Panc1 (cell line): ENCODE data around the gene ORC6.

Experiments used
- POLR2AphosphoS5 ChIP-seq: IDR thresholded peaks from 2 replicates; pipeline ENCODE4 v1.6.1; 2012; ENCODE audit warnings: mild to moderate bottlenecking, low read depth, low read length, moderate library complexity
- SIN3A ChIP-seq: IDR thresholded peaks from 2 replicates; pipeline ENCODE4 v1.6.1; 2012; ENCODE audit warnings: low read depth, mild to moderate bottlenecking, low read length, moderate library complexity, borderline replicate concordance; ENCODE audit not compliant: insufficient read depth
- TCF7L2 ChIP-seq: IDR thresholded peaks from 2 replicates; pipeline ENCODE4 v1.6.1; 2011; ENCODE audit warnings: mild to moderate bottlenecking, low read depth, low read length, inconsistent platforms
- TF ChIP-seq, protein P1 (sequence below): fragments of 450-650 bp; IDR thresholded peaks from 2 replicates; pipeline ENCODE4 v1.5.1; 2017; ENCODE audit warnings: mild to moderate bottlenecking
- TF ChIP-seq, protein P2 (sequence below), 2 experiments: IDR thresholded peaks; 2 replicates each; pipeline ENCODE4 v1.6.1; 2011 to 2012; ENCODE audit warnings: low read depth in 2 of 2, control low read depth in 1 of 2, low read length in 1 of 2, mild to moderate bottlenecking in 1 of 2, moderate library complexity in 1 of 2; ENCODE audit not compliant: insufficient read depth in 1 of 2

DNA sequence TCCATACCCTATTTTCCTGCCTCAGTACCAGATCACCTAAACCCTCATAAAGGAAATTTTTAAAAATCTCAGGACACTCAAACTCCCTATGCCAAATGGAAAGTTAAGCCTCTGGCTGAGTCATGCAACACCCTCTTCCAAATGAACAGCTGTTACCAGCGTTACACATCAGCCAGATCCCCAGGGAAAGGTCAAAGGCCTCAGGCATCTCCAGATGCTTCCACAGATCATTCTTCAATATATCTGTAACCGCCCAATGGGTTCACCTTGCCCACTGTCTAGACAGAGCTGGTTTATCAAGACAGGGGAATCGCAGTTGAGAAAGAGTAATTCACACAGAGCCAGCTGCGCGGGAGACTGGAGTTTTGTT is 39.2 kb upstream of the ORC6 start:
- TF ChIP-seq SIN3A: no peak
- TF ChIP-seq, protein P1, sequence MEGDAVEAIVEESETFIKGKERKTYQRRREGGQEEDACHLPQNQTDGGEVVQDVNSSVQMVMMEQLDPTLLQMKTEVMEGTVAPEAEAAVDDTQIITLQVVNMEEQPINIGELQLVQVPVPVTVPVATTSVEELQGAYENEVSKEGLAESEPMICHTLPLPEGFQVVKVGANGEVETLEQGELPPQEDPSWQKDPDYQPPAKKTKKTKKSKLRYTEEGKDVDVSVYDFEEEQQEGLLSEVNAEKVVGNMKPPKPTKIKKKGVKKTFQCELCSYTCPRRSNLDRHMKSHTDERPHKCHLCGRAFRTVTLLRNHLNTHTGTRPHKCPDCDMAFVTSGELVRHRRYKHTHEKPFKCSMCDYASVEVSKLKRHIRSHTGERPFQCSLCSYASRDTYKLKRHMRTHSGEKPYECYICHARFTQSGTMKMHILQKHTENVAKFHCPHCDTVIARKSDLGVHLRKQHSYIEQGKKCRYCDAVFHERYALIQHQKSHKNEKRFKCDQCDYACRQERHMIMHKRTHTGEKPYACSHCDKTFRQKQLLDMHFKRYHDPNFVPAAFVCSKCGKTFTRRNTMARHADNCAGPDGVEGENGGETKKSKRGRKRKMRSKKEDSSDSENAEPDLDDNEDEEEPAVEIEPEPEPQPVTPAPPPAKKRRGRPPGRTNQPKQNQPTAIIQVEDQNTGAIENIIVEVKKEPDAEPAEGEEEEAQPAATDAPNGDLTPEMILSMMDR: no peak
- TF ChIP-seq, protein P2, sequence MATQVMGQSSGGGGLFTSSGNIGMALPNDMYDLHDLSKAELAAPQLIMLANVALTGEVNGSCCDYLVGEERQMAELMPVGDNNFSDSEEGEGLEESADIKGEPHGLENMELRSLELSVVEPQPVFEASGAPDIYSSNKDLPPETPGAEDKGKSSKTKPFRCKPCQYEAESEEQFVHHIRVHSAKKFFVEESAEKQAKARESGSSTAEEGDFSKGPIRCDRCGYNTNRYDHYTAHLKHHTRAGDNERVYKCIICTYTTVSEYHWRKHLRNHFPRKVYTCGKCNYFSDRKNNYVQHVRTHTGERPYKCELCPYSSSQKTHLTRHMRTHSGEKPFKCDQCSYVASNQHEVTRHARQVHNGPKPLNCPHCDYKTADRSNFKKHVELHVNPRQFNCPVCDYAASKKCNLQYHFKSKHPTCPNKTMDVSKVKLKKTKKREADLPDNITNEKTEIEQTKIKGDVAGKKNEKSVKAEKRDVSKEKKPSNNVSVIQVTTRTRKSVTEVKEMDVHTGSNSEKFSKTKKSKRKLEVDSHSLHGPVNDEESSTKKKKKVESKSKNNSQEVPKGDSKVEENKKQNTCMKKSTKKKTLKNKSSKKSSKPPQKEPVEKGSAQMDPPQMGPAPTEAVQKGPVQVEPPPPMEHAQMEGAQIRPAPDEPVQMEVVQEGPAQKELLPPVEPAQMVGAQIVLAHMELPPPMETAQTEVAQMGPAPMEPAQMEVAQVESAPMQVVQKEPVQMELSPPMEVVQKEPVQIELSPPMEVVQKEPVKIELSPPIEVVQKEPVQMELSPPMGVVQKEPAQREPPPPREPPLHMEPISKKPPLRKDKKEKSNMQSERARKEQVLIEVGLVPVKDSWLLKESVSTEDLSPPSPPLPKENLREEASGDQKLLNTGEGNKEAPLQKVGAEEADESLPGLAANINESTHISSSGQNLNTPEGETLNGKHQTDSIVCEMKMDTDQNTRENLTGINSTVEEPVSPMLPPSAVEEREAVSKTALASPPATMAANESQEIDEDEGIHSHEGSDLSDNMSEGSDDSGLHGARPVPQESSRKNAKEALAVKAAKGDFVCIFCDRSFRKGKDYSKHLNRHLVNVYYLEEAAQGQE (IDR thresholded peaks at IDR 0.05; ENCODE audit: insufficient read depth in 1 of 2, low read depth in 2 of 2, low read length in 1 of 2): no peak
- TF ChIP-seq POLR2AphosphoS5: no peak
- no peak for TF ChIP-seq TCF7L2
